PC-9 (cell line): ENCODE data around the gene SH3BGRL3. TPM values are rescaled to one million over a fixed set of nuclear protein-coding genes. Genes with fewer than 3 reads are reported as not detected.
A peak's percentile ranks its signal among the peaks of the same experiment; 100 is the strongest.
"Not testable (repeated sequence)": the region's sequence is repeated elsewhere in the genome, so short reads cannot be mapped to it uniquely, and the experiment has no call there.

ENCODE experiments used
- BruUV-seq: library from RNA; stranded (reverse); fragments of 400-500 nt; replicated peaks from 2 replicates; lab custom pipeline; 2021; lab: Mats Ljungman, UMichigan
- CTCF ChIA-PET: fragments of 300-600 bp; sonication (Branson Sonifier 250); formaldehyde crosslinking; loops from one replicate; lab custom pipeline; 2022; ENCODE audit warnings: antibody characterized with exemption; lab: Charles Lee
- POLR2A ChIA-PET: fragments of 300-600 bp; sonication (Branson Sonifier 250); formaldehyde crosslinking; loops from one replicate; lab custom pipeline; 2022; ENCODE audit warnings: antibody characterized with exemption; ENCODE audit not compliant: unreplicated experiment; lab: Charles Lee
- DNase-seq, 2 experiments: peaks; one replicate each; pipeline versions ENCODE4 v3.0.0 to v3.0.0-alpha.2; 2015 to 2022; ENCODE audit warnings: mixed read lengths in 1 of 2
- H2AFZ ChIP-seq: fragments of 200-600 bp; sonication (generic); 2 replicates; pipeline ENCODE4 v1.8.1; 2017; ENCODE audit warnings: antibody characterized with exemption
- H3F3A ChIP-seq: fragments of 200-600 bp; sonication (generic); 2 replicates; pipeline ENCODE4 v1.8.1; 2017; ENCODE audit warnings: antibody characterized with exemption, mild to moderate bottlenecking, low read depth; ENCODE audit not compliant: insufficient read depth
- H3K27ac ChIP-seq: fragments of 200-600 bp; sonication (generic); 2 replicates; pipeline ENCODE4 v1.6.1; 2016; ENCODE audit warnings: mixed run types
- H3K27me3 ChIP-seq: fragments of 200-600 bp; sonication (generic); 2 replicates; pipeline ENCODE4 v1.6.1; 2016; ENCODE audit warnings: low read depth, mixed run types; ENCODE audit not compliant: insufficient read depth
- H3K36me3 ChIP-seq: fragments of 200-600 bp; sonication (generic); 2 replicates; pipeline ENCODE4 v1.6.1; 2016; ENCODE audit warnings: low read depth, mixed run types
- H3K4me1 ChIP-seq: fragments of 200-600 bp; sonication (generic); replicated peaks from 2 replicates; pipeline ENCODE4 v1.6.1; 2016; ENCODE audit warnings: mixed run types; ENCODE audit not compliant: insufficient read depth
- H3K4me2 ChIP-seq: fragments of 200-600 bp; sonication (generic); 2 replicates; pipeline ENCODE4 v1.6.1; 2017; ENCODE audit warnings: mixed run types
- H3K4me3 ChIP-seq: fragments of 200-600 bp; sonication (generic); 2 replicates; pipeline ENCODE4 v1.6.1; 2016; ENCODE audit warnings: mixed run types
- H3K79me2 ChIP-seq: fragments of 200-600 bp; sonication (generic); 2 replicates; pipeline ENCODE4 v1.6.1; 2017; ENCODE audit warnings: low read depth, mixed run types
- H3K9me2 ChIP-seq: fragments of 200-600 bp; sonication (generic); 2 replicates; pipeline ENCODE4 v1.8.1; 2017; ENCODE audit warnings: mild to moderate bottlenecking; ENCODE audit not compliant: insufficient read depth
- H3K9me3 ChIP-seq: fragments of 200-600 bp; sonication (generic); 2 replicates; pipeline ENCODE4 v1.8.1; 2016; ENCODE audit warnings: low read depth; ENCODE audit not compliant: insufficient read depth
- H4K20me1 ChIP-seq: fragments of 200-600 bp; sonication (generic); 2 replicates; pipeline ENCODE4 v1.8.1; 2017; ENCODE audit not compliant: insufficient read depth
- EZH2 ChIP-seq: fragments of 200-600 bp; sonication (generic); IDR thresholded peaks from 2 replicates; pipeline ENCODE4 v1.8.0; 2017; ENCODE audit warnings: antibody characterized with exemption, low read depth
- intact Hi-C: fragments of 100-400 bp; cut with micrococcal nuclease; formaldehyde crosslinking; loops from one replicate; pipeline ENCODE4 v1.10.0; 2022; ENCODE audit not compliant: unreplicated experiment
- total RNA-seq: library from RNA; stranded (reverse); gene quantifications from 2 replicates; pipeline ENCODE4 v1.2.3, GENCODE V29; 2021
- TF ChIP-seq, protein P1 (sequence below): fragments of 200-600 bp; sonication (generic); conservative IDR thresholded peaks from 2 replicates; pipeline ENCODE4 v1.6.1; 2017; ENCODE audit warnings: mixed run types, antibody characterized with exemption, mild to moderate bottlenecking, moderate library complexity

SH3BGRL3 gene
- total RNA-seq, 1 experiment from 2014 or later, result 206 TPM

DNA sequence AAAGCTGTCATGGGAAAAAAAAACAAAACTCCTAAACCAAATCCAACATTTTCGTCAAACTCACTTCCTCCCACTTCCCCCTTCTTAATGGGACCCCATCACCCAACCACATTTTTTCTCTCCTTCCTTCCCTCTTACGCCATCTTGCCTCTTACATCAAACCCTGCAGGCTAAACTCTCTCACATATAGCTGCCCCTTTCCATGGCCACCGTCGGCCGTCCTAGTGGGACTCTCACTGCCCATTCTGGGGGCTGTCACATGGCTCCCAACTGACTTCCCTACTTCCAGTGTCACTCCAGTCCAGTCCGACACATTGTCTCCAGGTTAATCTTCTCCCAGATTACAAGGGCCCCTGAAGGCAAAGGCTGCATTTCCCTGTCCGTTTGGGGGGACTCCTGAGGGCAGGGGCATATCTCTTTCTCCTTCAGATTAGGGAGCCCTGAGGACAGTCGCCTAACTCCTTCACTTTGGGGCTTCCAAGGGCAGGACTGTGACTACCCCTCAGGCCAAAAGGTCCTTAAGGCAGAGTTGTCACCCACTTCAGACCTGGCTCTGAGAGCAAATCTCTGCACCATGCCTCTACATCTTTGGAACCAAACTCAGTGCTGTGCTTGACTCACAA, 25.9 kb downstream of the SH3BGRL3 start:
- Histone ChIP-seq H3K4me3 (peak overlapping the region; percentile 97), H2AFZ (peak overlapping the region; percentile 97), H3K36me3 (no peaks in the 10 kb centered on the region), H3K9me2 (no peaks in the 10 kb centered on the region), H3K4me1 (peaks cover 26% of the 10 kb centered on the region), H3K9me3 (no peaks in the 10 kb centered on the region), H3K79me2 (peaks cover 28% of the 10 kb centered on the region), H3K27me3 (no peaks in the 10 kb centered on the region), H3F3A (peaks cover 9% of the 10 kb centered on the region; the same call in 1 of the 2 replicates), H3K27ac (peak overlapping the region; percentile 32; the same call in 1 of the 2 replicates), H3K4me2 (peak overlapping the region; percentile 92), H4K20me1 (no peaks in the 10 kb centered on the region)
- TF ChIP-seq, protein P1, sequence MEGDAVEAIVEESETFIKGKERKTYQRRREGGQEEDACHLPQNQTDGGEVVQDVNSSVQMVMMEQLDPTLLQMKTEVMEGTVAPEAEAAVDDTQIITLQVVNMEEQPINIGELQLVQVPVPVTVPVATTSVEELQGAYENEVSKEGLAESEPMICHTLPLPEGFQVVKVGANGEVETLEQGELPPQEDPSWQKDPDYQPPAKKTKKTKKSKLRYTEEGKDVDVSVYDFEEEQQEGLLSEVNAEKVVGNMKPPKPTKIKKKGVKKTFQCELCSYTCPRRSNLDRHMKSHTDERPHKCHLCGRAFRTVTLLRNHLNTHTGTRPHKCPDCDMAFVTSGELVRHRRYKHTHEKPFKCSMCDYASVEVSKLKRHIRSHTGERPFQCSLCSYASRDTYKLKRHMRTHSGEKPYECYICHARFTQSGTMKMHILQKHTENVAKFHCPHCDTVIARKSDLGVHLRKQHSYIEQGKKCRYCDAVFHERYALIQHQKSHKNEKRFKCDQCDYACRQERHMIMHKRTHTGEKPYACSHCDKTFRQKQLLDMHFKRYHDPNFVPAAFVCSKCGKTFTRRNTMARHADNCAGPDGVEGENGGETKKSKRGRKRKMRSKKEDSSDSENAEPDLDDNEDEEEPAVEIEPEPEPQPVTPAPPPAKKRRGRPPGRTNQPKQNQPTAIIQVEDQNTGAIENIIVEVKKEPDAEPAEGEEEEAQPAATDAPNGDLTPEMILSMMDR, result no peak
- no peak for TF ChIP-seq EZH2
- CTCF ChIA-PET, result no interaction called here
- BruUV-seq, result TSS peak; percentile 75
- intact Hi-C loops, result loop anchor here (5.0 kb wide), 1 partner anchor 52 kb away; no protein-coding TSS in a partner anchor
- DNase-seq, result peak in 1 of 2 experiments; percentile 18
- POLR2A ChIA-PET, result no interaction called here

- H3K79me2 ChIP-seq, result peaks cover 28% of the 10 kb centered on the region
- POLR2A ChIA-PET, result no interaction called here
- H3K4me3 ChIP-seq, result peak within 1 kb of the TSS; percentile 97
- peaks cover 9% of the 10 kb centered on the region; the same call in 1 of the 2 replicates for H3F3A ChIP-seq
- H3K27me3 ChIP-seq, result no peaks in the 10 kb centered on the region
- CTCF ChIA-PET, result interaction anchor here (0.7 kb wide), 1 partner anchor 21 kb away, joined by 9 read pairs; no protein-coding TSS in a partner anchor
- TSS peak; percentile 82 for BruUV-seq
- H3K9me3 ChIP-seq, result no peaks in the 10 kb centered on the region
- no peaks in the 10 kb centered on the region for H3K36me3 ChIP-seq
- intact Hi-C loops, result loop anchor here (5.0 kb wide), 1 partner anchor 51 kb away; no protein-coding TSS in a partner anchor
- H3K4me2 ChIP-seq, result peak within 1 kb of the TSS; percentile 92
- TF ChIP-seq EZH2, result no peak
- TF ChIP-seq, protein P1, result no peak
- peak; percentile 90 to 92 for DNase-seq
- H3K27ac ChIP-seq, result peak within 1 kb of the TSS; percentile 59
- no peaks in the 10 kb centered on the region for H4K20me1 ChIP-seq
- H2AFZ ChIP-seq, result peak within 1 kb of the TSS; percentile 97
- no peaks in the 10 kb centered on the region for H3K9me2 ChIP-seq
- peaks cover 26% of the 10 kb centered on the region for H3K4me1 ChIP-seq
These were observed 26.7 kb downstream of the SH3BGRL3 start, which contains the start of gene UBXN11 for GRCh38 chr1:26306290-26307229. UBXN11 (minus strand) TSS chr1:26306636; CDS start chr1:26302883, 3,753 bp downstream.

- intact Hi-C loops, result loop anchor here (5.0 kb wide), 1 partner anchor 50 kb away; no protein-coding TSS in a partner anchor
- H3K4me2 ChIP-seq, result peak overlapping the region; percentile 89
- BruUV-seq, result no TSS peak
- H4K20me1 ChIP-seq, result no peaks in the 10 kb centered on the region
- H3K27me3 ChIP-seq, result no peaks in the 10 kb centered on the region
- H2AFZ ChIP-seq, result peak overlapping the region; percentile 77; the same call in 1 of the 2 replicates
- no peaks in the 10 kb centered on the region for H3K9me2 ChIP-seq
- H3K4me1 ChIP-seq, result peaks cover 25% of the 10 kb centered on the region
- DNase-seq, result no peak
- ChIA-PET CTCF (interaction anchor here (0.7 kb wide), 1 partner anchor 22 kb away, joined by 9 read pairs; no protein-coding TSS in a partner anchor), POLR2A (interaction anchor here (0.5 to 0.7 kb wide), 2 partner anchors 11 to 56 kb away, joined by 3 read pairs; partner anchors contain the start of gene CD52)
- no peaks in the 10 kb centered on the region for H3K36me3 ChIP-seq
- H3K4me3 ChIP-seq, result peak overlapping the region; percentile 57; the same call in 1 of the 2 replicates
- peaks cover 9% of the 10 kb centered on the region; the same call in 1 of the 2 replicates for H3F3A ChIP-seq
- no peak for TF ChIP-seq EZH2
- TF ChIP-seq, protein P1, result no peak
- peaks cover 28% of the 10 kb centered on the region for H3K79me2 ChIP-seq
- peak overlapping the region; percentile 59 for H3K27ac ChIP-seq
- H3K9me3 ChIP-seq, result no peaks in the 10 kb centered on the region
These were observed 27.5 kb downstream of the SH3BGRL3 start for GRCh38 chr1:26307363-26307781.

DNA sequence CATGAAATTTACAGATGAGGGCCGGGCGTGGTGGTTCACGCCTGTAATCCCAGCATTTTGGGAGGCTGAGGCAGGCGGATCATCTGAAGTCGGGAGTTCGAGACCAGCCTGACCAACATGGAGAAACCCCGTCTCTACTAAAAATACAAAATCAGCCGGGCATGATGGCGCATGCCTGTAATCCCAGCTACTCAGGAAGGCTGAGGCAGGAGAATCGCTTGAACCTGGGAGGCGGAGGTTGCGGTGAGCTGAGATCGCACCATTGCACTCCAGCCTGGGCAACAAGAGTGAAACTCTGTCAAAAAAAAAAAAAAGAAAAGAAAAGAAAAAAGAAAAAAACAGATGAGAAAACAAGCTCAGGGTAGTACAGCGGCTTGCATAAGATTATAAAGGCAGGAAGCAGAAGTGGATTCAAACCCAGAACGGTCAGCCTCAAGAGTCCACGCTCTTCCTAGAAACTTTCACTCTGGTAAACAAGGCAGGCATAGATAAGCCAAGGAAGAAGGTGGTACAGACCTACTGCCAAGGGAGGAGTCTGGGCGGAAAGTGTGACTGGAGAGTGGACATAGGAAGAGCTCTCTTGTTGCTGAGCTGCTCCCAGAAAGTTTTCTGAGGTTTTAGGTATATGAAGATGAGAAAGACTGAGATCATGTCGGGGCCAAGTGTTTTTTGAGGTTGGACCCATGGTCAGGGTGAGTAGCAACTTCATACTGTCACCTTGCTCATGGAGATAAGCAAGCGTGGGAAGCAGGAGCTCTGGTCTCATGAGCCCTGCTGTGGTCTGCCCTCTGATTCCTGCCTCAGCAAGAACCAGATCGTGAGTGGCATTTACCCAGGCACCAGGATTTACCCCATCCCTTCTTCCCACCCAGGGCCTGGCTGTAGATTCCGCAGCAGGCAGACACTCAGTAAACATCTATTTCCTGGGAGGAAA, 28.3 kb downstream of the SH3BGRL3 start:
- Histone ChIP-seq H3K4me1 (peaks cover 17% of the 10 kb centered on the region), H3K4me2 (0 out of 2 replicates have a peak overlapping the region, but pooled peaks have one; percentile 89), H3K79me2 (peaks cover 28% of the 10 kb centered on the region)
- H3K36me3 ChIP-seq, H2AFZ ChIP-seq, DNase-seq, BruUV-seq, H3K9me2 ChIP-seq, CTCF ChIA-PET, H3K27ac ChIP-seq, H3K9me3 ChIP-seq, H4K20me1 ChIP-seq, H3F3A ChIP-seq, H3K4me3 ChIP-seq, H3K27me3 ChIP-seq: not testable (repeated sequence)
- intact Hi-C loops, result loop anchor here (5.0 kb wide), 1 partner anchor 49 kb away; no protein-coding TSS in a partner anchor
- POLR2A ChIA-PET, result interaction anchor here (0.7 kb wide), 2 partner anchors 29 to 56 kb away, joined by 3 to 5 read pairs; partner anchors contain the start of gene SH3BGRL3
